Measurements from ENCODE around the gene SIPA1L3.
A peak's percentile ranks its signal among the peaks of the same experiment; 100 is the strongest.

Gene SIPA1L3

GRCh38 chr19:37941782-37942515 is 34.9 kb downstream of the SIPA1L3 start (continued):
- TF ChIP-seq ZNF292 (tag by site-specific recombination; IDR thresholded peaks at IDR 0.05; ENCODE audit: borderline replicate concordance, low read depth) (no peak), ZNF530 (tag by site-specific recombination; IDR thresholded peaks at IDR 0.05; ENCODE audit: low read depth) (no peak)

- H3K4me1 ChIP-seq (ENCODE audit: control insufficient read depth, insufficient read depth, low read length), result peaks cover 15% of the 10 kb centered on the region
- ChIA-PET POLR2A (no interaction called here), CTCF (no interaction called here)
- no peak overlapping the region for H3K4me3 ChIP-seq (ENCODE audit: low read depth, low read length)
- peaks cover 6% of the 10 kb centered on the region for H3K9me3 ChIP-seq (ENCODE audit: control insufficient read depth, insufficient read depth, low read depth, low read length)
- TF ChIP-seq EGR2 (tag by site-specific recombination; IDR thresholded peaks at IDR 0.05; ENCODE audit: low read depth), result peak; percentile 60; the same call in 1 of the 2 replicates
- TF ChIP-seq ZNF629 (tag by site-specific recombination; IDR thresholded peaks at IDR 0.05), result no peak
- peak; percentile 77 for TF ChIP-seq ZFHX2 (tag by site-specific recombination; conservative IDR thresholded peaks at IDR 0.05)
- no peak overlapping the region for H3K27ac ChIP-seq (ENCODE audit: extremely low read depth, low read depth, low read length)
- peaks cover 0 to 19% of the 10 kb centered on the region in 2 experiments; a peak in 1 of 3 replicates for H3K36me3 ChIP-seq (ENCODE audit: control insufficient read depth in 2 of 2, insufficient read depth in 1 of 2, low read length in 2 of 2)
These were observed 35.5 kb downstream of the SIPA1L3 start for GRCh38 chr19:37942516-37942902.

- no peak overlapping the region for H3K4me3 ChIP-seq (ENCODE audit: low read depth, low read length)
- POLR2A ChIA-PET, result no interaction called here
- peaks cover 3% of the 10 kb centered on the region for H3K9me3 ChIP-seq (ENCODE audit: control insufficient read depth, insufficient read depth, low read depth, low read length)
- CTCF ChIA-PET, result interaction anchor here (0.6 to 0.9 kb wide), 2 partner anchors 26 to 60 kb away, joined by 3 read pairs; no protein-coding TSS in a partner anchor
- H3K36me3 ChIP-seq (ENCODE audit: control insufficient read depth in 2 of 2, insufficient read depth in 1 of 2, low read length in 2 of 2), result peaks cover 0 to 16% of the 10 kb centered on the region in 2 experiments; a peak in 1 of 3 replicates
- no peak for TF ChIP-seq ZBTB1 (tag by site-specific recombination; IDR thresholded peaks at IDR 0.05)
- TF ChIP-seq ZNF76 (tag by site-specific recombination; IDR thresholded peaks at IDR 0.05; ENCODE audit: borderline replicate concordance, low read depth), result no peak
- peak; percentile 91; the same call in 1 of the 2 replicates for TF ChIP-seq ZNF239 (tag by site-specific recombination; IDR thresholded peaks at IDR 0.05)
- TF ChIP-seq ZNF18 (tag by site-specific recombination; IDR thresholded peaks at IDR 0.05), result 0 out of 2 replicates have a peak, but pooled peaks have one; percentile 21
- H3K4me1 ChIP-seq (ENCODE audit: control insufficient read depth, insufficient read depth, low read length), result peaks cover 15% of the 10 kb centered on the region
- H3K27ac ChIP-seq (ENCODE audit: extremely low read depth, low read depth, low read length), result no peak overlapping the region
These were observed 36.5 kb downstream of the SIPA1L3 start for GRCh38 chr19:37943480-37943879.

GRCh38 chr19:37946132-37946531 is 39.1 kb downstream of the SIPA1L3 start:
- Histone ChIP-seq H3K9me3 (ENCODE audit: control insufficient read depth, insufficient read depth, low read depth, low read length) (no peaks in the 10 kb centered on the region), H3K27ac (ENCODE audit: extremely low read depth, low read depth, low read length) (no peak overlapping the region), H3K4me1 (ENCODE audit: control insufficient read depth, insufficient read depth, low read length) (peaks cover 11% of the 10 kb centered on the region), H3K4me3 (ENCODE audit: low read depth, low read length) (no peak overlapping the region), H3K36me3 (ENCODE audit: control insufficient read depth in 2 of 2, insufficient read depth in 1 of 2, low read length in 2 of 2) (peaks cover 0 to 4% of the 10 kb centered on the region in 2 experiments; a peak in 1 of 3 replicates)
- TF ChIP-seq ZNF266 (tag by site-specific recombination; IDR thresholded peaks at IDR 0.05; ENCODE audit: low read depth) (no peak), ZNF548 (tag by site-specific recombination; IDR thresholded peaks at IDR 0.05) (no peak), ZNF280C (tag by site-specific recombination; IDR thresholded peaks at IDR 0.05) (no peak), ZNF274 (IDR thresholded peaks at IDR 0.05; ENCODE audit: low read length) (no peak), ZNF274 (tag by site-specific recombination; IDR thresholded peaks at IDR 0.05; ENCODE audit: borderline replicate concordance) (no peak), ZNF133 (tag by site-specific recombination; IDR thresholded peaks at IDR 0.05) (no peak), ZNF121 (tag by site-specific recombination; IDR thresholded peaks at IDR 0.05) (peak; percentile 78), ZNF670 (tag by site-specific recombination; IDR thresholded peaks at IDR 0.05; ENCODE audit: low read depth) (no peak)
- ChIA-PET POLR2A (interaction anchor here (0.6 to 1.0 kb wide), 2 partner anchors 59 to 121 kb away, joined by 3 read pairs; no protein-coding TSS in a partner anchor), CTCF (interaction anchor here (0.7 kb wide), 1 partner anchor 38 kb away, joined by 4 read pairs; no protein-coding TSS in a partner anchor)
